ENCODE results near the gene S100A5. TPM values are rescaled to one million over a fixed set of nuclear protein-coding genes. Genes with fewer than 3 reads are reported as not detected.
A peak's percentile ranks its signal among the peaks of the same experiment; 100 is the strongest.

Gene S100A5
- total and polyA plus RNA-seq, 9 of the 15 experiments (the other 6 are each of a cell fraction or from before 2014, with no cell fraction given) = 0.56 to 1.4 (median 0.64) TPM; not detected in 5

DNA sequence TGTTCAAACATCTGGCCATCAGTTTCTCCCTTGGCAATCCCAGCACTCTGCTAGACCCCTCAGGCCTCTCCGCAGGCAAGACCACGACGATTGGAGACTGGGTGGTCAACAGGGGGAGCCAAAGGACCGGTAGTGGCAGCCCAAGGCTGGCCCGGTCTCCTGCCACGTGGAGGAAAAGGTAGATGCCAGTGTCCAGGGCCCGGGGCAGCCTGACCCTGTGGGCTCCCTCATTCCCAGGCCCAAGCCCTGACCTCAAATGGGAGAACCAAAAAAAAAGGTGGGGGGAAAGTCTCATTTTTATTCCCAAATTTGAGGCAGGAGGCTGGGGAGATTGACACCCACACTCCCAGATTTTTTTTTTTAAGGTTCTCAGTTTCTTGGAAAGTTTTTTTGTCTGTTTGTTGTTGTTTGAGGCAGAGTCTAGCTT, 29.7 kb downstream of the S100A5 start (continued):
- TF ChIP-seq, protein P1, sequence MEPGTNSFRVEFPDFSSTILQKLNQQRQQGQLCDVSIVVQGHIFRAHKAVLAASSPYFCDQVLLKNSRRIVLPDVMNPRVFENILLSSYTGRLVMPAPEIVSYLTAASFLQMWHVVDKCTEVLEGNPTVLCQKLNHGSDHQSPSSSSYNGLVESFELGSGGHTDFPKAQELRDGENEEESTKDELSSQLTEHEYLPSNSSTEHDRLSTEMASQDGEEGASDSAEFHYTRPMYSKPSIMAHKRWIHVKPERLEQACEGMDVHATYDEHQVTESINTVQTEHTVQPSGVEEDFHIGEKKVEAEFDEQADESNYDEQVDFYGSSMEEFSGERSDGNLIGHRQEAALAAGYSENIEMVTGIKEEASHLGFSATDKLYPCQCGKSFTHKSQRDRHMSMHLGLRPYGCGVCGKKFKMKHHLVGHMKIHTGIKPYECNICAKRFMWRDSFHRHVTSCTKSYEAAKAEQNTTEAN (CRISPR knock-in tag; IDR thresholded peaks at IDR 0.05) = no peak
- TF ChIP-seq, protein P2, sequence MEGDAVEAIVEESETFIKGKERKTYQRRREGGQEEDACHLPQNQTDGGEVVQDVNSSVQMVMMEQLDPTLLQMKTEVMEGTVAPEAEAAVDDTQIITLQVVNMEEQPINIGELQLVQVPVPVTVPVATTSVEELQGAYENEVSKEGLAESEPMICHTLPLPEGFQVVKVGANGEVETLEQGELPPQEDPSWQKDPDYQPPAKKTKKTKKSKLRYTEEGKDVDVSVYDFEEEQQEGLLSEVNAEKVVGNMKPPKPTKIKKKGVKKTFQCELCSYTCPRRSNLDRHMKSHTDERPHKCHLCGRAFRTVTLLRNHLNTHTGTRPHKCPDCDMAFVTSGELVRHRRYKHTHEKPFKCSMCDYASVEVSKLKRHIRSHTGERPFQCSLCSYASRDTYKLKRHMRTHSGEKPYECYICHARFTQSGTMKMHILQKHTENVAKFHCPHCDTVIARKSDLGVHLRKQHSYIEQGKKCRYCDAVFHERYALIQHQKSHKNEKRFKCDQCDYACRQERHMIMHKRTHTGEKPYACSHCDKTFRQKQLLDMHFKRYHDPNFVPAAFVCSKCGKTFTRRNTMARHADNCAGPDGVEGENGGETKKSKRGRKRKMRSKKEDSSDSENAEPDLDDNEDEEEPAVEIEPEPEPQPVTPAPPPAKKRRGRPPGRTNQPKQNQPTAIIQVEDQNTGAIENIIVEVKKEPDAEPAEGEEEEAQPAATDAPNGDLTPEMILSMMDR (IDR thresholded peaks at IDR 0.05 in 2 of 3, conservative IDR thresholded peaks at IDR 0.05 in 1 of 3; ENCODE audit: insufficient read depth in 2 of 3, low read depth in 1 of 3, low read length in 3 of 3) = peak; percentile 95 to 96 (median 95)
- TF ChIP-seq DNMT1 (IDR thresholded peaks at IDR 0.05) (no peak), ZNF398 (CRISPR knock-in tag; IDR thresholded peaks at IDR 0.05) (no peak), SPI1 (IDR thresholded peaks at IDR 0.05; ENCODE audit: borderline replicate concordance, low read depth, low read length) (no peak), MECOM (CRISPR knock-in tag; IDR thresholded peaks at IDR 0.05) (0 out of 2 replicates have a peak, but pooled peaks have one; percentile 43), BMI1 (IDR thresholded peaks at IDR 0.05; ENCODE audit: low read length) (no peak), USF2 (CRISPR knock-in tag; IDR thresholded peaks at IDR 0.05) (peak; percentile 50), PTTG1 (tag; IDR thresholded peaks at IDR 0.05; ENCODE audit: low read depth) (no peak), TARDBP (IDR thresholded peaks at IDR 0.05) (no peak), TAF7 (tag; IDR thresholded peaks at IDR 0.05) (no peak), ZBTB7A (IDR thresholded peaks at IDR 0.05; ENCODE audit: borderline replicate concordance, control insufficient read depth, low read depth, low read length) (peak; percentile 80; the same call in 1 of the 2 replicates), TAL1 (IDR thresholded peaks at IDR 0.05) (no peak), STAG1 (CRISPR knock-in tag; IDR thresholded peaks at IDR 0.05; ENCODE audit: borderline replicate concordance) (peak; percentile 95), GABPA (tag; conservative IDR thresholded peaks at IDR 0.05; ENCODE audit: low read depth) (no peak), MTA1 (IDR thresholded peaks at IDR 0.05; ENCODE audit: borderline replicate concordance) (no peak), MTF1 (CRISPR knock-in tag; IDR thresholded peaks at IDR 0.05; ENCODE audit: borderline replicate concordance) (no peak), GATAD2A (IDR thresholded peaks at IDR 0.05) (no peak), EGR1 (conservative IDR thresholded peaks at IDR 0.05) (no peak), ZNF140 (CRISPR knock-in tag; IDR thresholded peaks at IDR 0.05) (no peak), KLF13 (tag; IDR thresholded peaks at IDR 0.05; ENCODE audit: borderline replicate concordance, low read depth) (0 out of 2 replicates have a peak, but pooled peaks have one; percentile 14), L3MBTL2 (IDR thresholded peaks at IDR 0.05) (peak; percentile 93)
- TF ChIP-seq, protein P3, sequence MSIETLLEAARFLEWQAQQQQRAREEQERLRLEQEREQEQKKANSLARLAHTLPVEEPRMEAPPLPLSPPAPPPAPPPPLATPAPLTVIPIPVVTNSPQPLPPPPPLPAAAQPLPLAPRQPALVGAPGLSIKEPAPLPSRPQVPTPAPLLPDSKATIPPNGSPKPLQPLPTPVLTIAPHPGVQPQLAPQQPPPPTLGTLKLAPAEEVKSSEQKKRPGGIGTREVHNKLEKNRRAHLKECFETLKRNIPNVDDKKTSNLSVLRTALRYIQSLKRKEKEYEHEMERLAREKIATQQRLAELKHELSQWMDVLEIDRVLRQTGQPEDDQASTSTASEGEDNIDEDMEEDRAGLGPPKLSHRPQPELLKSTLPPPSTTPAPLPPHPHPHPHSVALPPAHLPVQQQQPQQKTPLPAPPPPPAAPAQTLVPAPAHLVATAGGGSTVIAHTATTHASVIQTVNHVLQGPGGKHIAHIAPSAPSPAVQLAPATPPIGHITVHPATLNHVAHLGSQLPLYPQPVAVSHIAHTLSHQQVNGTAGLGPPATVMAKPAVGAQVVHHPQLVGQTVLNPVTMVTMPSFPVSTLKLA (conservative IDR thresholded peaks at IDR 0.05) = peak; percentile 87 to 91

Measured in K562 (cell line).